Measurements from ENCODE around the gene SUGCT. TPM values are rescaled to one million over a fixed set of nuclear protein-coding genes. Genes with fewer than 3 reads are reported as not detected.

The SUGCT gene
- total RNA-seq, 1 experiment from 2014 or later: 17.1 TPM

Other genes starting within 250 kb of the SUGCT start
- 37.8 and 63.9 TPM in 2 replicates for gene CDK13, start 184.7 kb upstream of the SUGCT start, total RNA-seq (2014; rRNA removed; shearing (Covaris generic))
- gene MPLKIP, start 383 bp upstream of the SUGCT start, total RNA-seq (2014; rRNA removed; shearing (Covaris generic)): 40.1 and 53.2 TPM in 2 replicates